Prostate gland (tissue), 2 donors: ENCODE results near the gene ANKK1.

Experiments
- CTCF ChIP-seq, 4 experiments: fragments of 200-600 bp in 2 of 4; fragments of 450-650 bp in 2 of 4; sonication (generic) in 2 of 4; IDR thresholded peaks; 1 replicate in 3 of 4; 2 replicates in 1 of 4; pipeline ENCODE4 v1.5.1; 2016 to 2019; ENCODE audit warnings: antibody characterized with exemption in 4 of 4, mild to moderate bottlenecking in 2 of 4, moderate library complexity in 2 of 4
- POLR2A ChIP-seq: fragments of 450-650 bp; IDR thresholded peaks from one replicate; pipeline ENCODE4 v1.6.1; 2016; ENCODE audit warnings: antibody characterized with exemption, mild to moderate bottlenecking

DNA sequence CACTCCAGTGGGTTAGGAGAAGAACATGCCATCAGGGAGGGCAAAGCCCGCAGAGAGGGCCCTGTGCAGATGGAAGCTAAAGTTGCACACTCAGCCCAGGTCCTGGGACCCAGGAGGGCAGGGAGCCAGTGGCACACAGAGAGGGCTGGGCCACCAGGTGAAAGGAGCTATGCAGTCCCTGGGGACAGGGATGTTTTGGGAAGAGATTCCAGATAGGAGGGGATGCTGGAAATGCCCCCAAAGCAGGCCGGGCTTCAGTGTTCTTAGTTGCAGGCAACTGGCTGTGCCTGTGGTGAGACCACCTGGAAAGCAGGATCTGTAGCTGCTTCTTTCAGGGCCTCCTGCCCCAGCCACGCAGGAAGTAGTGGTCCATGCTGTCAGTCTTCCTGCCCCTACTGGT is 19.6 kb downstream of the ANKK1 start:
- TF ChIP-seq CTCF (IDR thresholded peaks at IDR 0.05) (no peak), POLR2A (no peak)
